DND-41 (cell line): ENCODE measurements around the gene CCDC148.
"Not testable (repeated sequence)": the region's sequence is repeated elsewhere in the genome, so short reads cannot be mapped to it uniquely, and the experiment has no call there.

Experiments
- ATAC-seq: fragments of 200-7000 bp; cut with Tn5 transposase; 3 replicates; pipeline ENCODE4 v1.9.1; 2021; ENCODE audit warnings: low read depth; ENCODE audit not compliant: insufficient read depth
- DNase-seq: peaks from one replicate; pipeline ENCODE4 v3.0.0-alpha.2; 2020
- H2AFZ ChIP-seq: 2 replicates; pipeline ENCODE4 v1.6.0; 2012; ENCODE audit warnings: low read depth, low read length
- H3K27ac ChIP-seq: 2 replicates; pipeline ENCODE4 v1.5.1; 2012; ENCODE audit warnings: low read length, inconsistent platforms
- H3K27me3 ChIP-seq: fragments of 200-600 bp; sonication (generic); 2 replicates; pipeline ENCODE4 v1.6.0; 2012; ENCODE audit warnings: low read length, mild to moderate bottlenecking, inconsistent platforms; ENCODE audit not compliant: insufficient read depth, poor library complexity
- H3K36me3 ChIP-seq: 2 replicates; pipeline ENCODE4 v1.5.1; 2012; ENCODE audit warnings: low read length, inconsistent platforms; ENCODE audit not compliant: insufficient read depth
- H3K4me1 ChIP-seq: 2 replicates; pipeline ENCODE4 v1.5.1; 2012; ENCODE audit warnings: mild to moderate bottlenecking, low read length; ENCODE audit not compliant: insufficient read depth
- H3K4me2 ChIP-seq: 2 replicates; pipeline ENCODE4 v1.6.0; 2012; ENCODE audit warnings: mild to moderate bottlenecking, moderate library complexity, low read length, inconsistent platforms; ENCODE audit not compliant: insufficient read depth
- H3K4me3 ChIP-seq, 2 experiments: fragments of 200-600 bp in 1 of 2; shearing (Covaris generic) in 1 of 2; 2 replicates each; pipeline ENCODE4 v1.5.1; 2012 to 2016; ENCODE audit warnings: inconsistent platforms in 2 of 2, low read length in 2 of 2, mild to moderate bottlenecking in 2 of 2, low read depth in 1 of 2, moderate library complexity in 1 of 2
- H3K79me2 ChIP-seq: 2 replicates; pipeline ENCODE4 v1.6.0; 2012; ENCODE audit warnings: low read length, inconsistent platforms; ENCODE audit not compliant: insufficient read depth
- H3K9ac ChIP-seq: 2 replicates; pipeline ENCODE4 v1.6.0; 2012; ENCODE audit warnings: low read depth, mild to moderate bottlenecking, inconsistent platforms, low read length, moderate library complexity
- H3K9me3 ChIP-seq: 2 replicates; pipeline ENCODE4 v1.5.1; 2012; ENCODE audit warnings: low read length, moderate library complexity, mild to moderate bottlenecking, inconsistent platforms; ENCODE audit not compliant: insufficient read depth, severe bottlenecking
- H4K20me1 ChIP-seq: 2 replicates; pipeline ENCODE4 v1.6.0; 2012; ENCODE audit warnings: low read length; ENCODE audit not compliant: insufficient read depth
- EZH2 ChIP-seq: IDR thresholded peaks from 3 replicates; pipeline ENCODE4 v1.6.1; 2012; ENCODE audit warnings: borderline replicate concordance, low read depth, mild to moderate bottlenecking, moderate library complexity, low read length, inconsistent platforms; ENCODE audit not compliant: severe bottlenecking
- TF ChIP-seq, protein P1 (sequence below): IDR thresholded peaks from 2 replicates; pipeline ENCODE4 v1.5.1; 2012; ENCODE audit warnings: borderline replicate concordance, low read length, moderate library complexity, mild to moderate bottlenecking; ENCODE audit not compliant: poor library complexity, severe bottlenecking; ENCODE audit errors: extremely low read depth

Gene CCDC148

DNA sequence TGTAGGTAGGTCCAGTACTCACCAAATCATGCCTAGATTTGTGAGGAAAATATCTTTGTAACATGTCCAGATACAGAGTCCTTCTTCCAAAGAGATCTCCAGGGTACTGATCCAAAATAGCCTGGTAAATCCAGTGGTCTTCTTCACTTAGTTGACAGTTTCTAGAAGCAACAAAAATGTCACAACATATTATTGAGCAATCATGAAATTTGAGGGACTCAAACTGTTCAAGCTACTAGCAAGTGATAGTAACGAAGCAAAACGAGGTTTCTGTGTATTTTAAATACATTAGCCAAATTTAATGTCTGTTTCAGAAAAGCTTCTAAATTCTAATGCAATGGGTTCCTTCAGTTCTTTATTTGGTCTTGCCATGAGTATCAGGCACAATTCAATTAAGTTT is 142.8 kb downstream of the CCDC148 start:
- TF ChIP-seq EZH2: no peak
- TF ChIP-seq, protein P1, sequence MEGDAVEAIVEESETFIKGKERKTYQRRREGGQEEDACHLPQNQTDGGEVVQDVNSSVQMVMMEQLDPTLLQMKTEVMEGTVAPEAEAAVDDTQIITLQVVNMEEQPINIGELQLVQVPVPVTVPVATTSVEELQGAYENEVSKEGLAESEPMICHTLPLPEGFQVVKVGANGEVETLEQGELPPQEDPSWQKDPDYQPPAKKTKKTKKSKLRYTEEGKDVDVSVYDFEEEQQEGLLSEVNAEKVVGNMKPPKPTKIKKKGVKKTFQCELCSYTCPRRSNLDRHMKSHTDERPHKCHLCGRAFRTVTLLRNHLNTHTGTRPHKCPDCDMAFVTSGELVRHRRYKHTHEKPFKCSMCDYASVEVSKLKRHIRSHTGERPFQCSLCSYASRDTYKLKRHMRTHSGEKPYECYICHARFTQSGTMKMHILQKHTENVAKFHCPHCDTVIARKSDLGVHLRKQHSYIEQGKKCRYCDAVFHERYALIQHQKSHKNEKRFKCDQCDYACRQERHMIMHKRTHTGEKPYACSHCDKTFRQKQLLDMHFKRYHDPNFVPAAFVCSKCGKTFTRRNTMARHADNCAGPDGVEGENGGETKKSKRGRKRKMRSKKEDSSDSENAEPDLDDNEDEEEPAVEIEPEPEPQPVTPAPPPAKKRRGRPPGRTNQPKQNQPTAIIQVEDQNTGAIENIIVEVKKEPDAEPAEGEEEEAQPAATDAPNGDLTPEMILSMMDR: no peak
- Histone ChIP-seq H3K9ac (no peak overlapping the region), H3K4me2 (no peak overlapping the region), H3K27me3 (peaks cover 4% of the 10 kb centered on the region), H3K4me3 (no peak overlapping the region), H2AFZ (no peak overlapping the region), H3K36me3 (no peaks in the 10 kb centered on the region), H3K27ac (no peak overlapping the region), H4K20me1 (no peaks in the 10 kb centered on the region), H3K9me3 (no peaks in the 10 kb centered on the region), H3K79me2 (no peaks in the 10 kb centered on the region), H3K4me1 (no peaks in the 10 kb centered on the region)
- ATAC-seq: no peak
- DNase-seq: no peak

DNA sequence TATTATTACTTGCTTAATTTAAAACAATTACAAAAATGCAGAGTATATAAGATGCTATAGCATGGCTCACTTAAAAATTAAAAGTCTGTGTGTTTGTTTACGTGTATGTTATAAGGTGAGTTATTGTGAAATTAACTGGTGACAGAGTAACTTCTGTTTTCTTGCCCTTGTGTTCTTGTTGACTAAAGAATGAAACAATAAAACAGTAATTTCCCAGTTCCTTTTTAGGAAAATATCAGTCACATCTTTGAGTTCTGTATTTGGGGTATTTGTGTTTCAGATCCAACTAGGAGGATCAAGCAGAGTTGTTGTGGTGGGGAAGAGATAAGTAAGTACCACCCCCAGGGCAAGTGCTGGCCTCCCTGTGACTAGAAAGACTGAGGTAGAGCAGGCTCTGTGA is 143.6 kb downstream of the CCDC148 start:
- no peak overlapping the region for H3K4me2 ChIP-seq
- no peaks in the 10 kb centered on the region for H3K4me1 ChIP-seq
- TF ChIP-seq, protein P1: no peak
- TF ChIP-seq EZH2: no peak
- no peaks in the 10 kb centered on the region for H4K20me1 ChIP-seq
- H3K79me2 ChIP-seq: no peaks in the 10 kb centered on the region
- H3K9me3 ChIP-seq: no peaks in the 10 kb centered on the region
- H3K4me3 ChIP-seq: no peak overlapping the region
- no peaks in the 10 kb centered on the region for H3K36me3 ChIP-seq
- H3K27ac ChIP-seq: no peak overlapping the region
- H3K27me3 ChIP-seq: peaks cover 4% of the 10 kb centered on the region
- H2AFZ ChIP-seq: no peak overlapping the region
- no peak for ATAC-seq
- no peak overlapping the region for H3K9ac ChIP-seq
- no peak for DNase-seq

DNA sequence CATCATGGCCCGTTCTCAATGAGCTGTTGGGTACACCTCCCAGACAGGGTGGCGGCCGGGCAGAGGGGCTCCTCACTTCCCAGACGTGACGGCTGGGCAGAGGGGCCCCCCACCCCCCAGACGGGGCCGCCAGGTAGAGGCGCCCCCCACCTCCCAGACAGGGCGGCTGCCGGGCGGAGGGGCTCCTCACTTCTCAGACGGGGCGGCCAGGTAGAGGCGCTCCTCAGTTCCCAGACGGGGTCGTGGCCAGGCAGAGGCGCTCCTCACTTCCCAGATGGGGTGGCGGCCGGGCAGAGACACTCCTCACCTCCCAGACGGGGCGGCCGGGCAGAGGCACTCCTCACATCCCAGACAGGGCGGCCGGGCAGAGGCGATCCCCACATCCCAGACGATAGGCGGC is 146.1 kb downstream of the CCDC148 start:
- not testable (repeated sequence) for H4K20me1 ChIP-seq, H3K4me3 ChIP-seq, H3K4me1 ChIP-seq, DNase-seq, H2AFZ ChIP-seq, H3K9ac ChIP-seq, H3K4me2 ChIP-seq, H3K36me3 ChIP-seq, H3K9me3 ChIP-seq, ATAC-seq, H3K27ac ChIP-seq, H3K79me2 ChIP-seq, H3K27me3 ChIP-seq

DNA sequence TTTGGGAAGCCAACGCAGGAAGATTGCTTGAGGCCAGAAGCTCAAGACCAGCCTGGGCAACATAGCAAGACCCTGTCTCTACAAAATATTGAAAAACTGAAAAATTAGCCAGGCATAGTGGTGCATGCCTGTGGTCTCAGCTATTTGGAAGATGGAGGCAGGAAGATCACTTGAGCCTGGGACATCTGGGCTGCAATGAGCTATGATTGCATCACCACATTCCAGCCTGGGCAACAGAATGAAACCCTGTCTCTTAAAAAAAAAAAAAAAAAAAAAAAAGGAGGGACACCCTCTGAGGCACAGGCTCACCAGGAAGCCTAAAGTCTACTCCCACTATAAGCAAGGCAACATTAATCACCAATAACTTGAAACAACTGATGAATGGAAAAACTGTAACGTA is 151.1 kb downstream of the CCDC148 start:
- Histone ChIP-seq H3K27me3 (no peaks in the 10 kb centered on the region), H3K9me3 (no peaks in the 10 kb centered on the region), H3K9ac (no peak overlapping the region), H3K4me2 (no peak overlapping the region), H3K79me2 (no peaks in the 10 kb centered on the region), H3K36me3 (no peaks in the 10 kb centered on the region), H2AFZ (no peak overlapping the region), H4K20me1 (no peaks in the 10 kb centered on the region), H3K4me3 (no peak overlapping the region), H3K27ac (no peak overlapping the region), H3K4me1 (no peaks in the 10 kb centered on the region)
- no peak for DNase-seq
- no peak for TF ChIP-seq EZH2
- TF ChIP-seq, protein P1: no peak
- no peak for ATAC-seq
